Mesodermal cell (in vitro differentiated cells): ENCODE measurements around the gene MPHOSPH10.
"Not testable (repeated sequence)": the region's sequence is repeated elsewhere in the genome, so short reads cannot be mapped to it uniquely, and the experiment has no call there.

ENCODE experiments used
- H3K27ac ChIP-seq: 2 replicates; pipeline ENCODE4 v1.7.0; 2013; ENCODE audit warnings: mild to moderate bottlenecking, low read depth, low read length, moderate library complexity; ENCODE audit not compliant: severe bottlenecking
- H3K36me3 ChIP-seq: 2 replicates; pipeline ENCODE4 v1.7.1; 2013; ENCODE audit warnings: mild to moderate bottlenecking, low read length, moderate library complexity; ENCODE audit not compliant: control insufficient read depth, insufficient read depth
- H3K4me1 ChIP-seq: one replicate; pipeline ENCODE4 v1.7.1; 2013; ENCODE audit warnings: mild to moderate bottlenecking, low read length; ENCODE audit not compliant: insufficient read depth, control insufficient read depth, poor library complexity, severe bottlenecking
- H3K4me3 ChIP-seq: 2 replicates; pipeline ENCODE4 v1.7.0; 2013; ENCODE audit warnings: low read length, control low read depth, mild to moderate bottlenecking; ENCODE audit not compliant: insufficient read depth, poor library complexity, severe bottlenecking; ENCODE audit errors: extremely low read depth
- H3K9me3 ChIP-seq: 2 replicates; pipeline ENCODE4 v1.7.1; 2013; ENCODE audit warnings: mild to moderate bottlenecking, low read length, moderate library complexity; ENCODE audit not compliant: control insufficient read depth
- WGBS, 2 experiments: methylation state at CpG; one replicate each; pipeline ENCODE4 v1.1.5; 2013; ENCODE audit warnings: missing lambda C conversion rate in 2 of 2; ENCODE audit not compliant: insufficient coverage in 2 of 2; 5-methylcytosine and 5-hydroxymethylcytosine counted together

Gene MPHOSPH10

GRCh38 chr2:71173096-71173495, 42.7 kb downstream of the MPHOSPH10 start:
- Histone ChIP-seq H3K4me3 (no peak overlapping the region), H3K4me1 (no peaks in the 10 kb centered on the region), H3K9me3 (no peaks in the 10 kb centered on the region), H3K27ac (no peak overlapping the region), H3K36me3 (no peaks in the 10 kb centered on the region)
- 75 to 100% methylated on average over 1 of the region's 1 CpG for WGBS, 2 experiments

- Histone ChIP-seq H3K4me1 (no peaks in the 10 kb centered on the region), H3K36me3 (no peaks in the 10 kb centered on the region), H3K27ac (no peak overlapping the region), H3K9me3 (no peaks in the 10 kb centered on the region), H3K4me3 (no peak overlapping the region)
- no CpG with 5 or more reads among the region's 3 CpGs for WGBS, 2 experiments
Observed at GRCh38 chr2:71174207-71174606, 43.8 kb downstream of the MPHOSPH10 start.

- WGBS, 2 experiments: 83 to 100% methylated on average over 2 to 5 of the region's 8 CpGs
- not testable (repeated sequence) for H3K9me3 ChIP-seq, H3K27ac ChIP-seq, H3K4me3 ChIP-seq, H3K4me1 ChIP-seq, H3K36me3 ChIP-seq
Observed at GRCh38 chr2:71178836-71179235, 48.4 kb downstream of the MPHOSPH10 start.

GRCh38 chr2:71181316-71181715, 50.9 kb downstream of the MPHOSPH10 start:
- Histone ChIP-seq H3K27ac (no peak overlapping the region), H3K36me3 (no peaks in the 10 kb centered on the region), H3K4me3 (no peak overlapping the region), H3K4me1 (no peaks in the 10 kb centered on the region), H3K9me3 (no peaks in the 10 kb centered on the region)
- WGBS, 2 experiments: 100% methylated on average over 1 of the region's 2 CpGs; no CpG with 5 or more reads in 1 of the 2 experiments

GRCh38 chr2:71183306-71184115, 53.1 kb downstream of the MPHOSPH10 start:
- H3K4me3 ChIP-seq, H3K4me1 ChIP-seq, H3K36me3 ChIP-seq, H3K9me3 ChIP-seq, H3K27ac ChIP-seq: not testable (repeated sequence)
- WGBS, 2 experiments: 67 to 89% methylated on average over 1 of the region's 5 CpGs

GRCh38 chr2:71186973-71187372, 56.5 kb downstream of the MPHOSPH10 start:
- H3K27ac ChIP-seq: no peak overlapping the region
- no peak overlapping the region for H3K4me3 ChIP-seq
- no CpG with 5 or more reads among the region's 1 CpG for WGBS, 2 experiments
- no peaks in the 10 kb centered on the region for H3K36me3 ChIP-seq
- no peaks in the 10 kb centered on the region for H3K4me1 ChIP-seq
- H3K9me3 ChIP-seq: no peaks in the 10 kb centered on the region

- Histone ChIP-seq H3K9me3 (no peaks in the 10 kb centered on the region), H3K4me1 (no peaks in the 10 kb centered on the region), H3K27ac (no peak overlapping the region), H3K36me3 (no peaks in the 10 kb centered on the region), H3K4me3 (no peak overlapping the region)
- WGBS, 2 experiments: 65 to 85% methylated on average over 2 of the region's 2 CpGs
Observed at GRCh38 chr2:71187589-71187988, 57.2 kb downstream of the MPHOSPH10 start.

- Histone ChIP-seq H3K4me3 (no peak overlapping the region), H3K9me3 (no peaks in the 10 kb centered on the region), H3K4me1 (no peaks in the 10 kb centered on the region), H3K36me3 (no peaks in the 10 kb centered on the region), H3K27ac (no peak overlapping the region)
- WGBS, 2 experiments: 89 to 96% methylated on average over 2 of the region's 3 CpGs
Observed at GRCh38 chr2:71190656-71191569, 60.5 kb downstream of the MPHOSPH10 start.

GRCh38 chr2:71191570-71191943, 61.1 kb downstream of the MPHOSPH10 start:
- Histone ChIP-seq H3K36me3 (no peaks in the 10 kb centered on the region), H3K27ac (no peak overlapping the region), H3K4me3 (no peak overlapping the region), H3K9me3 (no peaks in the 10 kb centered on the region), H3K4me1 (no peaks in the 10 kb centered on the region)
- 90 to 95% methylated on average over 2 to 3 of the region's 3 CpGs for WGBS, 2 experiments
